NCI-H460 (cell line): ENCODE measurements around the gene TNFRSF8. TPM values are rescaled to one million over a fixed set of nuclear protein-coding genes. Genes with fewer than 3 reads are reported as not detected.
"Not testable (repeated sequence)": the region's sequence is repeated elsewhere in the genome, so short reads cannot be mapped to it uniquely, and the experiment has no call there.

Experiments
- DNase-seq: peaks from one replicate; pipeline ENCODE4 v3.0.0-alpha.2; 2016; ENCODE audit warnings: low read depth; ENCODE audit errors: extremely low read depth
- total RNA-seq: library from RNA; depleted of rRNA; stranded (reverse); fragments of >200 nt; shearing (Covaris generic); gene quantifications from 2 replicates; pipeline ENCODE4 v1.2.3, GENCODE V29; 2014

The TNFRSF8 gene
- total RNA-seq, 1 experiment from 2014 or later = 1.8 TPM

GRCh38 chr1:12038356-12039163 lies 24.5 kb upstream of the TNFRSF8 start:
- no peak for DNase-seq

GRCh38 chr1:12039164-12039525 lies 24.0 kb upstream of the TNFRSF8 start:
- DNase-seq = no peak

GRCh38 chr1:12039824-12040456 lies 23.2 kb upstream of the TNFRSF8 start:
- not testable (repeated sequence) for DNase-seq

- no peak for DNase-seq
These were observed 22.5 kb upstream of the TNFRSF8 start for GRCh38 chr1:12040457-12041051.

GRCh38 chr1:12044187-12044877 lies 18.8 kb upstream of the TNFRSF8 start:
- not testable (repeated sequence) for DNase-seq

- no peak for DNase-seq
These were observed 16.4 kb upstream of the TNFRSF8 start for GRCh38 chr1:12046749-12047119.

GRCh38 chr1:12047120-12047876 lies 15.8 kb upstream of the TNFRSF8 start:
- DNase-seq = no peak

- no peak for DNase-seq
These were observed 14.7 kb upstream of the TNFRSF8 start for GRCh38 chr1:12048372-12048771.

- no peak for DNase-seq
These were observed 13.5 kb upstream of the TNFRSF8 start for GRCh38 chr1:12049616-12050015.

- no peak for DNase-seq
These were observed 11.7 kb upstream of the TNFRSF8 start for GRCh38 chr1:12051361-12051760.

- peak; percentile 22 for DNase-seq
These were observed 11.0 kb upstream of the TNFRSF8 start for GRCh38 chr1:12052008-12052573.

- DNase-seq = no peak
These were observed 10.0 kb upstream of the TNFRSF8 start for GRCh38 chr1:12052997-12053686.

- no peak for DNase-seq
These were observed 9.2 kb upstream of the TNFRSF8 start for GRCh38 chr1:12053752-12054548.

- no peak for DNase-seq
These were observed 7.8 kb upstream of the TNFRSF8 start for GRCh38 chr1:12055259-12055658.

GRCh38 chr1:12056331-12056841 lies 6.7 kb upstream of the TNFRSF8 start:
- DNase-seq = no peak

- DNase-seq = no peak
These were observed 5.7 kb upstream of the TNFRSF8 start for GRCh38 chr1:12057382-12057781.

GRCh38 chr1:12057940-12058687 lies 5.0 kb upstream of the TNFRSF8 start:
- DNase-seq = no peak

- DNase-seq = no peak
These were observed 3.9 kb upstream of the TNFRSF8 start for GRCh38 chr1:12059226-12059625.
